ACHN (cell line): ENCODE results near the gene MZT1.

Experiments used
- DNase-seq: peaks from one replicate; pipeline ENCODE4 v3.0.0-alpha.2; 2015
- in situ Hi-C: cut with HindIII; loops from 2 replicates; pipeline ENCODE4 v1.10.0; 2017; ENCODE audit warnings: low sequenced_read_pairs, low pct_ligation_motif_present, low pct_unique_long_range_greater_than_20kb

Gene MZT1

GRCh38 chr13:72692884-72693514, 34.4 kb downstream of the MZT1 start:
- no peak for DNase-seq
- in situ Hi-C loops, result no loop called here

- in situ Hi-C loops, result no loop called here
- no peak for DNase-seq
Measured at GRCh38 chr13:72689181-72689696, 38.2 kb downstream of the MZT1 start.

- in situ Hi-C loops, result no loop called here
- no peak for DNase-seq
Measured at GRCh38 chr13:72686766-72687165, 40.7 kb downstream of the MZT1 start.

GRCh38 chr13:72680353-72680752, 47.1 kb downstream of the MZT1 start:
- no peak for DNase-seq

GRCh38 chr13:72678312-72678711, 49.1 kb downstream of the MZT1 start:
- in situ Hi-C loops, result no loop called here
- no peak for DNase-seq

More at GRCh38 chr13:72680353-72680752, 47.1 kb downstream of the MZT1 start:
- in situ Hi-C loops, result no loop called here

- no peak for DNase-seq
Measured at GRCh38 chr13:72677431-72677830, 50.0 kb downstream of the MZT1 start.

GRCh38 chr13:72666391-72666790, 61.0 kb downstream of the MZT1 start:
- DNase-seq, result no peak
- in situ Hi-C loops, result no loop called here

More at GRCh38 chr13:72677431-72677830, 50.0 kb downstream of the MZT1 start:
- in situ Hi-C loops, result no loop called here

- DNase-seq, result no peak
- in situ Hi-C loops, result no loop called here
Measured at GRCh38 chr13:72662548-72662947, 64.9 kb downstream of the MZT1 start.
